GM12878 (cell line): ENCODE results near the gene PPA1. TPM values are rescaled to one million over a fixed set of nuclear protein-coding genes. Genes with fewer than 3 reads are reported as not detected.

Experiments
- ATAC-seq: fragments of 200-7000 bp; cut with Tn5 transposase; 3 replicates; pipeline ENCODE4 v1.9.1; 2020; ENCODE audit warnings: mild to moderate bottlenecking, moderate library complexity
- BruUV-seq: library from RNA; stranded (reverse); fragments of 400-500 nt; replicated peaks from 2 replicates; lab custom pipeline; 2021; lab: Mats Ljungman, UMichigan
- CTCF ChIA-PET: fragments of 300-600 bp; sonication (Branson Sonifier 250); formaldehyde crosslinking; extraction: SDS; loops from one replicate; lab custom pipeline; 2021; ENCODE audit warnings: inconsistent platforms; lab: Yijun Ruan, JAX
- POLR2A ChIA-PET: fragments of 350-600 bp; formaldehyde crosslinking; extraction: SDS; loops from one replicate; lab custom pipeline; 2021; ENCODE audit warnings: inconsistent platforms; lab: Charles Lee
- RAD21 ChIA-PET: fragments of 300-600 bp; sonication (Branson Sonifier 250); formaldehyde crosslinking; loops from one replicate; lab custom pipeline; 2023; ENCODE audit warnings: antibody characterized with exemption; ENCODE audit not compliant: unreplicated experiment; lab: Charles Lee
- SMC1A ChIA-PET: fragments of 300-600 bp; sonication (Branson Sonifier 250); formaldehyde crosslinking; loops from one replicate; lab custom pipeline; 2023; ENCODE audit not compliant: unreplicated experiment, uncharacterized antibody; lab: Charles Lee
- DNase-seq: peaks from one replicate; pipeline ENCODE4 v3.0.0-alpha.2; 2011; ENCODE audit warnings: low read depth, low spot score
- FAIRE-seq: peaks from 3 replicates; lab custom pipeline; 2011; peaks lifted over from hg19 to GRCh38; lab: Jason Lieb, UNC
- H2AFZ ChIP-seq: 2 replicates; pipeline ENCODE4 v1.6.0; 2011; ENCODE audit warnings: low read depth, low read length, control low read depth; ENCODE audit not compliant: control insufficient read depth
- H3K27ac ChIP-seq: 2 replicates; pipeline ENCODE4 v1.5.1; 2011; ENCODE audit warnings: control low read depth; ENCODE audit not compliant: control insufficient read depth, insufficient read depth
- H3K27me3 ChIP-seq, 2 experiments: replicated peaks in 1 of 2; 2 replicates each; pipeline versions ENCODE4 v1.6.0 to v1.6.1; 2011; ENCODE audit warnings: low read length in 1 of 2; ENCODE audit not compliant: control insufficient read depth in 2 of 2, insufficient read depth in 2 of 2
- H3K36me3 ChIP-seq, 2 experiments: 2 replicates each; pipeline ENCODE4 v1.5.1; 2011; ENCODE audit warnings: low read length in 1 of 2; ENCODE audit not compliant: control insufficient read depth in 2 of 2, insufficient read depth in 2 of 2
- H3K4me1 ChIP-seq: 2 replicates; pipeline ENCODE4 v1.6.1; 2011; ENCODE audit warnings: mild to moderate bottlenecking, low read length, moderate library complexity, mixed read lengths; ENCODE audit not compliant: control insufficient read depth, insufficient read depth
- H3K4me2 ChIP-seq: 2 replicates; pipeline ENCODE4 v1.6.0; 2011; ENCODE audit warnings: control low read depth; ENCODE audit not compliant: control insufficient read depth, insufficient read depth
- H3K4me3 ChIP-seq: fragments of 200-600 bp; sonication (generic); 2 replicates; pipeline ENCODE4 v1.5.1; 2016
- H3K79me2 ChIP-seq: 2 replicates; pipeline ENCODE4 v1.6.0; 2011; ENCODE audit warnings: low read length; ENCODE audit not compliant: control insufficient read depth, insufficient read depth
- H3K9ac ChIP-seq: 2 replicates; pipeline ENCODE4 v1.8.0; 2011; ENCODE audit warnings: low read length, control low read depth, mixed read lengths; ENCODE audit not compliant: control insufficient read depth, insufficient read depth
- H3K9me3 ChIP-seq: replicated peaks from 3 replicates; pipeline ENCODE4 v1.5.1; 2011; ENCODE audit warnings: mild to moderate bottlenecking, low read length; ENCODE audit not compliant: control insufficient read depth, insufficient read depth
- H4K20me1 ChIP-seq: 2 replicates; pipeline ENCODE4 v1.6.0; 2011; ENCODE audit not compliant: control insufficient read depth, insufficient read depth
- BHLHE40 ChIP-seq, 2 experiments: fragments of 450-650 bp in 1 of 2; IDR thresholded peaks; 2 replicates each; pipeline ENCODE4 v1.6.1; 2011 to 2017; ENCODE audit warnings: low read depth in 2 of 2, borderline replicate concordance in 1 of 2, improper control_type of control experiment in 1 of 2, low read length in 1 of 2, mild to moderate bottlenecking in 1 of 2
- BMI1 ChIP-seq: fragments of 450-650 bp; IDR thresholded peaks from 2 replicates; pipeline ENCODE4 v1.6.1; 2016; ENCODE audit warnings: mild to moderate bottlenecking, moderate library complexity, borderline replicate concordance
- CEBPB ChIP-seq, 2 experiments: fragments of 150-350 bp in 1 of 2; IDR thresholded peaks; 2 replicates each; pipeline ENCODE4 v1.6.1; 2012 to 2014; ENCODE audit warnings: low read depth in 2 of 2, low read length in 2 of 2, borderline replicate concordance in 1 of 2, inconsistent platforms in 1 of 2
- MTA3 ChIP-seq: IDR thresholded peaks from 2 replicates; pipeline ENCODE4 v1.6.1; 2012; ENCODE audit warnings: low read length, inconsistent platforms, borderline replicate concordance
- NFXL1 ChIP-seq: fragments of 450-650 bp; IDR thresholded peaks from 2 replicates; pipeline ENCODE4 v1.6.1; 2017; ENCODE audit warnings: antibody characterized with exemption, mild to moderate bottlenecking, borderline replicate concordance
- NFYA ChIP-seq: IDR thresholded peaks from 2 replicates; pipeline ENCODE4 v1.6.1; 2011; ENCODE audit warnings: low read depth, mild to moderate bottlenecking, low read length, improper control_type of control experiment, borderline replicate concordance
- NRF1 ChIP-seq: conservative IDR thresholded peaks from 2 replicates; pipeline ENCODE4 v1.6.1; 2011; ENCODE audit warnings: mild to moderate bottlenecking, low read depth, low read length, improper control_type of control experiment
- POLR2AphosphoS5 ChIP-seq: IDR thresholded peaks from 2 replicates; pipeline ENCODE4 v1.6.1; 2011; ENCODE audit warnings: mild to moderate bottlenecking, low read length, inconsistent platforms
- RCOR1 ChIP-seq: conservative IDR thresholded peaks from 2 replicates; pipeline ENCODE4 v1.6.1; 2012; ENCODE audit warnings: low read depth, low read length, improper control_type of control experiment
- SMARCA5 ChIP-seq: fragments of 450-650 bp; IDR thresholded peaks from 2 replicates; pipeline ENCODE4 v1.6.1; 2017; ENCODE audit warnings: mild to moderate bottlenecking
- SMC3 ChIP-seq: IDR thresholded peaks from 2 replicates; pipeline ENCODE4 v1.6.1; 2011; ENCODE audit warnings: low read length, improper control_type of control experiment, borderline replicate concordance
- SUZ12 ChIP-seq: fragments of 200-600 bp; sonication (generic); IDR thresholded peaks from one replicate; pipeline ENCODE4 v1.6.1; 2018; ENCODE audit warnings: antibody characterized with exemption, mild to moderate bottlenecking; ENCODE audit not compliant: unreplicated experiment
- ZSCAN29 ChIP-seq: fragments of 450-650 bp; IDR thresholded peaks from 2 replicates; pipeline ENCODE4 v1.6.1; 2017; ENCODE audit warnings: mild to moderate bottlenecking, moderate library complexity
- WGBS: methylation state at CpG from one replicate; pipeline ENCODE4 v1.1.6; 2016; ENCODE audit warnings: low lambda C conversion rate; ENCODE audit not compliant: insufficient replicate concordance, insufficient coverage; ENCODE audit errors: missing lambda C conversion rate; 5-methylcytosine and 5-hydroxymethylcytosine counted together
- in situ Hi-C: fragments of 300-500 bp; cut with MboI; formaldehyde crosslinking; loops from 9 replicates; pipeline ENCODE4 v1.14.3; 2018; ENCODE audit warnings: mixed read lengths
- intact Hi-C: fragments of 100-400 bp; cut with micrococcal nuclease; formaldehyde crosslinking; loops from one replicate; pipeline ENCODE4 v1.14.2; 2022; ENCODE audit not compliant: unreplicated experiment
- polyA plus RNA-seq, 11 experiments: library from polyadenylated mRNA; depleted of rRNA in 4 of 11; unstranded in 6 of 11; stranded (reverse) in 5 of 11; fragments of >200 nt; fragmentation: Nextera tagmentation in 4 of 11; fragmentation: Illumina TruSeq in 1 of 11; extraction: Ambion mirVana in 4 of 11; extraction: Trizol in 1 of 11; gene quantifications; 1 replicate in 1 of 11; 2 replicates in 10 of 11; pipeline versions ENCODE4 v1.2.1 to v1.2.3, GENCODE V29; 2011 to 2016; ENCODE audit warnings: inconsistent platforms in 2 of 11, missing spikeins in 2 of 11, low read depth in 1 of 11
- total RNA-seq, 4 experiments: library from RNA; depleted of rRNA in 3 of 4; stranded (reverse); fragments of >200 nt in 3 of 4; fragmentation: Illumina TruSeq in 1 of 4; extraction: Trizol in 1 of 4; gene quantifications; 2 replicates each; pipeline versions ENCODE4 v1.2.1 to v1.2.3, GENCODE V29; 2013 to 2021
- TF ChIP-seq, protein P1 (sequence below): fragments of 450-650 bp; formaldehyde crosslinking; IDR thresholded peaks from 2 replicates; pipeline ENCODE4 v1.4.0; 2022; ENCODE audit warnings: mild to moderate bottlenecking, moderate library complexity
- TF ChIP-seq, protein P2 (sequence below): IDR thresholded peaks from 2 replicates; pipeline ENCODE4 v1.6.1; 2012; ENCODE audit warnings: improper control_type of control experiment, low read depth, low read length; ENCODE audit not compliant: insufficient replicate concordance

Gene PPA1
- total and polyA plus RNA-seq, 10 of the 15 experiments (the other 5 are each of a cell fraction or from before 2014, with no cell fraction given): 224 to 452 (median 346) TPM

DNA sequence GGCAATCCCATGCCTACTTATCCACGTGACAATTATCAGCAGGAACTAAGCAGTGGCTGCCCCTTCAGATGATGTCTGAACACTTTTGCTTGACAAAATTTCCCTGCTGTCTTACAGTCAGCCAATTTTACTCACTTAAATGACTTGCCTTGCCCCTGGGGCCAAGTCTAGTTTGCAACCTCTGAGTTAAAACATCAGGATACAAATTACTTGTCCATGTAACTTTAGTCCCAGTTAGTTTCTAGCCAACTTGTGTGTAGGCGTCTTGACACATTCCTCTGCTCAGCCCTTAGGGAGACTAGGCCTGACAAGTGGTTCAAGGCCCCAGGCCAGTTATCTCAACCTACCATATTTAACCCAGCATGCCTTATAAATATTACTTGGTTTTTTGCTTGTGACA, 75.1 kb downstream of the PPA1 start:
- H3K4me3 ChIP-seq: no peak overlapping the region
- no peak for ATAC-seq
- TF ChIP-seq BHLHE40 (IDR thresholded peaks at IDR 0.05; ENCODE audit: borderline replicate concordance in 1 of 2, low read depth in 2 of 2, low read length in 1 of 2) (no peak), CEBPB (IDR thresholded peaks at IDR 0.05; ENCODE audit: borderline replicate concordance in 1 of 2, low read depth in 2 of 2, low read length in 2 of 2) (no peak), SMC3 (no peak), POLR2AphosphoS5 (no peak), NFXL1 (no peak), BMI1 (no peak), NFYA (no peak), NRF1 (no peak), SMARCA5 (no peak), RCOR1 (no peak), SUZ12 (no peak), ZSCAN29 (no peak), MTA3 (no peak)
- TF ChIP-seq, protein P1, sequence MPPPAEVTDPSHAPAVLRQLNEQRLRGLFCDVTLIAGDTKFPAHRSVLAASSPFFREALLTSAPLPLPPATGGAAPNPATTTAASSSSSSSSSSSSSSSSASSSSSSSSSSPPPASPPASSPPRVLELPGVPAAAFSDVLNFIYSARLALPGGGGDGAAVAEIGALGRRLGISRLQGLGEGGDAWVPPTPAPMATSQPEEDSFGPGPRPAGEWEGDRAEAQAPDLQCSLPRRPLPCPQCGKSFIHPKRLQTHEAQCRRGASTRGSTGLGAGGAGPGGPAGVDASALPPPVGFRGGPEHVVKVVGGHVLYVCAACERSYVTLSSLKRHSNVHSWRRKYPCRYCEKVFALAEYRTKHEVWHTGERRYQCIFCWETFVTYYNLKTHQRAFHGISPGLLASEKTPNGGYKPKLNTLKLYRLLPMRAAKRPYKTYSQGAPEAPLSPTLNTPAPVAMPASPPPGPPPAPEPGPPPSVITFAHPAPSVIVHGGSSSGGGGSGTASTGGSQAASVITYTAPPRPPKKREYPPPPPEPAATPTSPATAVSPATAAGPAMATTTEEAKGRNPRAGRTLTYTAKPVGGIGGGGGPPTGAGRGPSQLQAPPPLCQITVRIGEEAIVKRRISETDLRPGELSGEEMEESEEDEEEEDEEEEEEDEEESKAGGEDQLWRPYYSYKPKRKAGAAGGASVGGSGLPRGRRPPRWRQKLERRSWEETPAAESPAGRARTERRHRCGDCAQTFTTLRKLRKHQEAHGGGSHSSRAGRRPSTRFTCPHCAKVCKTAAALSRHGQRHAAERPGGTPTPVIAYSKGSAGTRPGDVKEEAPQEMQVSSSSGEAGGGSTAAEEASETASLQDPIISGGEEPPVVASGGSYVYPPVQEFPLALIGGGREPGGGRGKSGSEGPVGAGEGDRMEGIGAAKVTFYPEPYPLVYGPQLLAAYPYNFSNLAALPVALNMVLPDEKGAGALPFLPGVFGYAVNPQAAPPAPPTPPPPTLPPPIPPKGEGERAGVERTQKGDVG (CRISPR knock-in tag): no peak
- TF ChIP-seq, protein P2, sequence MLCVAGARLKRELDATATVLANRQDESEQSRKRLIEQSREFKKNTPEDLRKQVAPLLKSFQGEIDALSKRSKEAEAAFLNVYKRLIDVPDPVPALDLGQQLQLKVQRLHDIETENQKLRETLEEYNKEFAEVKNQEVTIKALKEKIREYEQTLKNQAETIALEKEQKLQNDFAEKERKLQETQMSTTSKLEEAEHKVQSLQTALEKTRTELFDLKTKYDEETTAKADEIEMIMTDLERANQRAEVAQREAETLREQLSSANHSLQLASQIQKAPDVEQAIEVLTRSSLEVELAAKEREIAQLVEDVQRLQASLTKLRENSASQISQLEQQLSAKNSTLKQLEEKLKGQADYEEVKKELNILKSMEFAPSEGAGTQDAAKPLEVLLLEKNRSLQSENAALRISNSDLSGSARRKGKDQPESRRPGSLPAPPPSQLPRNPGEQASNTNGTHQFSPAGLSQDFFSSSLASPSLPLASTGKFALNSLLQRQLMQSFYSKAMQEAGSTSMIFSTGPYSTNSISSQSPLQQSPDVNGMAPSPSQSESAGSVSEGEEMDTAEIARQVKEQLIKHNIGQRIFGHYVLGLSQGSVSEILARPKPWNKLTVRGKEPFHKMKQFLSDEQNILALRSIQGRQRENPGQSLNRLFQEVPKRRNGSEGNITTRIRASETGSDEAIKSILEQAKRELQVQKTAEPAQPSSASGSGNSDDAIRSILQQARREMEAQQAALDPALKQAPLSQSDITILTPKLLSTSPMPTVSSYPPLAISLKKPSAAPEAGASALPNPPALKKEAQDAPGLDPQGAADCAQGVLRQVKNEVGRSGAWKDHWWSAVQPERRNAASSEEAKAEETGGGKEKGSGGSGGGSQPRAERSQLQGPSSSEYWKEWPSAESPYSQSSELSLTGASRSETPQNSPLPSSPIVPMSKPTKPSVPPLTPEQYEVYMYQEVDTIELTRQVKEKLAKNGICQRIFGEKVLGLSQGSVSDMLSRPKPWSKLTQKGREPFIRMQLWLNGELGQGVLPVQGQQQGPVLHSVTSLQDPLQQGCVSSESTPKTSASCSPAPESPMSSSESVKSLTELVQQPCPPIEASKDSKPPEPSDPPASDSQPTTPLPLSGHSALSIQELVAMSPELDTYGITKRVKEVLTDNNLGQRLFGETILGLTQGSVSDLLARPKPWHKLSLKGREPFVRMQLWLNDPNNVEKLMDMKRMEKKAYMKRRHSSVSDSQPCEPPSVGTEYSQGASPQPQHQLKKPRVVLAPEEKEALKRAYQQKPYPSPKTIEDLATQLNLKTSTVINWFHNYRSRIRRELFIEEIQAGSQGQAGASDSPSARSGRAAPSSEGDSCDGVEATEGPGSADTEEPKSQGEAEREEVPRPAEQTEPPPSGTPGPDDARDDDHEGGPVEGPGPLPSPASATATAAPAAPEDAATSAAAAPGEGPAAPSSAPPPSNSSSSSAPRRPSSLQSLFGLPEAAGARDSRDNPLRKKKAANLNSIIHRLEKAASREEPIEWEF: no peak
- ChIA-PET SMC1A (interaction anchor here (0.9 to 1.2 kb wide), 3 partner anchors 10 to 63 kb away, joined by 3 read pairs; no protein-coding TSS in a partner anchor), CTCF (interaction anchor here (2.7 kb wide), 1 partner anchor 11 kb away, joined by 14 read pairs; the partner anchor contains the start of gene TYSND1), POLR2A (interaction anchor here (0.7 to 1.5 kb wide), 3 partner anchors 10 to 59 kb away, joined by 4 to 9 read pairs (median 5); no protein-coding TSS in a partner anchor), RAD21 (no interaction called here)
- H3K4me2 ChIP-seq: no peak overlapping the region
- H3K9me3 ChIP-seq: no peaks in the 10 kb centered on the region
- in situ Hi-C loops (no loop called here), intact Hi-C loops (no loop called here)
- WGBS: 25% methylated on average over 2 of the region's 2 CpGs
- BruUV-seq: no TSS peak
- H3K79me2 ChIP-seq: peaks cover 33% of the 10 kb centered on the region
- no peaks in the 10 kb centered on the region for H3K27me3 ChIP-seq
- no peak for DNase-seq
- H2AFZ ChIP-seq: no peak overlapping the region
- peaks cover 6% of the 10 kb centered on the region for H3K4me1 ChIP-seq
- no peaks in the 10 kb centered on the region for H4K20me1 ChIP-seq
- FAIRE-seq: no peak
- H3K27ac ChIP-seq: no peak overlapping the region
- H3K9ac ChIP-seq: no peak overlapping the region
- peaks cover 7 to 30% of the 10 kb centered on the region in 2 experiments for H3K36me3 ChIP-seq
